Bronchial epithelial cell (primary cell): ENCODE measurements around the gene RAE1. TPM values are rescaled to one million over a fixed set of nuclear protein-coding genes. Genes with fewer than 3 reads are reported as not detected.

Experiments
- DNase-seq: peaks from one replicate; pipeline ENCODE4 v3.0.0-alpha.2; 2010; ENCODE audit warnings: low read depth
- FAIRE-seq: peaks from 2 replicates; lab custom pipeline; 2011; peaks lifted over from hg19 to GRCh38; lab: Jason Lieb, UNC
- H3K27me3 ChIP-seq: 2 replicates; pipeline ENCODE4 v1.5.1; 2011; ENCODE audit warnings: low read length; ENCODE audit not compliant: control insufficient read depth, insufficient read depth
- H3K36me3 ChIP-seq: 2 replicates; pipeline ENCODE4 v1.5.1; 2011; ENCODE audit warnings: low read length; ENCODE audit not compliant: control insufficient read depth, insufficient read depth
- H3K4me3 ChIP-seq: 2 replicates; pipeline ENCODE4 v1.5.1; 2011; ENCODE audit warnings: mild to moderate bottlenecking, low read depth, low read length, control low read depth
- total RNA-seq: library from RNA; depleted of rRNA; stranded (reverse); fragments of >200 nt; gene quantifications from 2 replicates; pipeline ENCODE4 v1.2.1, GENCODE V29; 2014
- TF ChIP-seq, protein P1 (sequence below): IDR thresholded peaks from 2 replicates; pipeline ENCODE4 v1.5.1; 2011; ENCODE audit warnings: mild to moderate bottlenecking, moderate library complexity, low read length, control low read depth, inconsistent platforms; ENCODE audit not compliant: insufficient read depth, severe bottlenecking

The RAE1 gene
- total RNA-seq, 1 donor from 2014 or later: 21.6 TPM

DNA sequence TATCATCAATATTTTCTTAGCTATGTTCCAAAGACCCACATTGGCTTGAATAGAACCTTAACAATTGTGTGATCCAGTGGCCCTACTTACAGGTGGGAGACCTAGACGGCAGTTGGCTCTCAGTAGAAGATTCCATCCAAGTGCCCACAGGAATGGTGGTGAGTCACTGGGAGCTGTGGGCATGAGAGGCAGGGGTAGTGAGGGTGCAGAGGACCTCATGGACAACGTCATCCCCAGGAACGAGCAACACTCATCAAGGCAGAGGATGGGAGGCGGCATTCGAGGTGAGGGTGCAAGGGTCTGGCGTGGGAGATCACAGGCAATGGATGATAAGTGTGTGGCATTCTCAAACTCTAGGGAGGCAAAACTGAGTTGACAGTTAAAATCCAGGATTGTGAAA, 38.9 kb upstream of the RAE1 start:
- FAIRE-seq: no peak
- TF ChIP-seq, protein P1, sequence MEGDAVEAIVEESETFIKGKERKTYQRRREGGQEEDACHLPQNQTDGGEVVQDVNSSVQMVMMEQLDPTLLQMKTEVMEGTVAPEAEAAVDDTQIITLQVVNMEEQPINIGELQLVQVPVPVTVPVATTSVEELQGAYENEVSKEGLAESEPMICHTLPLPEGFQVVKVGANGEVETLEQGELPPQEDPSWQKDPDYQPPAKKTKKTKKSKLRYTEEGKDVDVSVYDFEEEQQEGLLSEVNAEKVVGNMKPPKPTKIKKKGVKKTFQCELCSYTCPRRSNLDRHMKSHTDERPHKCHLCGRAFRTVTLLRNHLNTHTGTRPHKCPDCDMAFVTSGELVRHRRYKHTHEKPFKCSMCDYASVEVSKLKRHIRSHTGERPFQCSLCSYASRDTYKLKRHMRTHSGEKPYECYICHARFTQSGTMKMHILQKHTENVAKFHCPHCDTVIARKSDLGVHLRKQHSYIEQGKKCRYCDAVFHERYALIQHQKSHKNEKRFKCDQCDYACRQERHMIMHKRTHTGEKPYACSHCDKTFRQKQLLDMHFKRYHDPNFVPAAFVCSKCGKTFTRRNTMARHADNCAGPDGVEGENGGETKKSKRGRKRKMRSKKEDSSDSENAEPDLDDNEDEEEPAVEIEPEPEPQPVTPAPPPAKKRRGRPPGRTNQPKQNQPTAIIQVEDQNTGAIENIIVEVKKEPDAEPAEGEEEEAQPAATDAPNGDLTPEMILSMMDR: no peak
- H3K27me3 ChIP-seq: peaks cover 3% of the 10 kb centered on the region

DNA sequence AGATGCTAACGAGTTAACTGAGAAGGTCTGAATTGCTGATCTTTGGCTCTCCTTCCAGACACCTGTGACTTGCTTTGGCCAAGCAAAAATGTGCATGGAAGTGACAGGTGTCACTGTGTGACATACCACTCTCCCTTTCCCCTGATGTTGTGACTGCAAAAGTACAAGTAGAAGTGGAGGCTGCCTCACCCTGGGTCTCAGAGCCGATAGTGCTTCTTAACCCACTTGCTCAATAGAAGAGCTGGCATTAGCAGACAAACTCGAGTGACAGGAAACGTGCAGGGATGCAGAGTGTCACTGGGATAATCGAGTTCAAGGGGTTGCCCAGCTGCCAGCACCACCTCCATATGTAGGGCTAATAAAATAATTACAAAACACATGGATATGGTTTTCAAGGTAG, 37.8 kb upstream of the RAE1 start:
- H3K36me3 ChIP-seq: no peaks in the 10 kb centered on the region
- FAIRE-seq (no peak), DNase-seq (no peak)
- H3K27me3 ChIP-seq: no peaks in the 10 kb centered on the region
- TF ChIP-seq, protein P1: no peak
- no peak overlapping the region for H3K4me3 ChIP-seq

More for the DNA sequence above, 38.9 kb upstream of the RAE1 start:
- H3K4me3 ChIP-seq: no peak overlapping the region
- DNase-seq: no peak
- no peaks in the 10 kb centered on the region for H3K36me3 ChIP-seq

DNA sequence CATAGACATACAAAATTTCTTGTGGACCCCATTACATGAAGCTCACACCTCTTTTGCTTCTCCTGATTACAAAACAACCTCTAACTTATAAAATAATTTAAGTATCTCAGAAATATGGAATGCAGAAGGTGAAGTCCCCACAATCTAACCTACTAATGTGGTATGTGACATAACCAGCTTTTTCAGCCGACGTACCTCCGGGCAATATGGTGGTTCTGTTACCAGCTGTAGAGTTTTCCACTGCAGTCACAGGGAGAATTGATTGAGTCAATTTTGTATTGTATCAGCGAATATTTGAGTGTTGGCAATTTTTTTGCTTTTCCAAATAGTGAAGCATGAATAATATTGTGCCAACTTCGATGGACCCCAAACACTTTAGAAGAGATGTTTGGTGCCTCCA, 37.1 kb upstream of the RAE1 start:
- TF ChIP-seq, protein P1: no peak
- no peak for DNase-seq
- no peak overlapping the region for H3K4me3 ChIP-seq
- H3K27me3 ChIP-seq: no peaks in the 10 kb centered on the region
- no peaks in the 10 kb centered on the region for H3K36me3 ChIP-seq
- no peak for FAIRE-seq

DNA sequence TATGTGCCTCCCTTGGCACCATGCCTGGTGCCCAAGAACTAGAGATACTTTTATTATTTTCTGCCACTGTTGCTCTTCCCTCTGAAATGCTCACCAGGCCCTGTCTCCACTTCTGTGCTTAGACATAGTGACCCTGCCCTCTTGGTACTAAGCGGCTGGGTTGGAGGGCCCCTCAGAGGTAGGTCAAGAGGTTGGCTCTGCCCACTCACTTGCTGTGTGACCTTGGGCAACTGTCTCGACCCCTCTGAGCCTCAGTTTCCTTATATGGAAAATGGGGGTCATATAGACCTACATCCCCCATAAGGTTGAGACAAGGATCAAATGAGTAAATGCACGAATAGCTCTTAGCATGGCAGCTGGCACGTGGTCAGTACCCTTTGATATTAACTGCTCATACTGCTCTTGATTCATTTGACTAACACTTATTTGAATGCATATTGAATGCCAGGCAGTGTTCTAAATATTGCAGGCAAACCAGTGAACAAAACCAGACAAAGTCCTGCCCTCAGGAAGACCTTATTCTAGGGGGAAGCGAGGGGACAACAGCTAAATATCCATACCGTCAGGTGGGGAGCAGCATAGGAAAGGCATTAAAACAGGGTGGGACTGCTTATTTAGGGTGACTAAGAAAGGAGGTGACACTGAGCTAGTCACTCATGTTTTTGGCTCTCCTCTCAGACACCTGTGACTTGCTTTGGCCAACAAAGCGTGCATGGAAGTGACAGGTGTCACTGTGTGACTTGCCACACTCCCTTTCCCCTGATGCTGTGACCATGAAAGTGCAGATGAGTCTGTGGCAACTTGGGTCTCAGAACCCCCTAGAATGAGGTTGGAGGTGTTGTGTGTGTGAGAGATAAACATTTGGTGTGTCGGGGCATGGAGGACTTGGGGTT, 35.7 kb upstream of the RAE1 start:
- peak; percentile 83 for FAIRE-seq
- Histone ChIP-seq H3K27me3 (no peaks in the 10 kb centered on the region), H3K36me3 (no peaks in the 10 kb centered on the region), H3K4me3 (no peak overlapping the region)
- TF ChIP-seq, protein P1: no peak
- no peak for DNase-seq

DNA sequence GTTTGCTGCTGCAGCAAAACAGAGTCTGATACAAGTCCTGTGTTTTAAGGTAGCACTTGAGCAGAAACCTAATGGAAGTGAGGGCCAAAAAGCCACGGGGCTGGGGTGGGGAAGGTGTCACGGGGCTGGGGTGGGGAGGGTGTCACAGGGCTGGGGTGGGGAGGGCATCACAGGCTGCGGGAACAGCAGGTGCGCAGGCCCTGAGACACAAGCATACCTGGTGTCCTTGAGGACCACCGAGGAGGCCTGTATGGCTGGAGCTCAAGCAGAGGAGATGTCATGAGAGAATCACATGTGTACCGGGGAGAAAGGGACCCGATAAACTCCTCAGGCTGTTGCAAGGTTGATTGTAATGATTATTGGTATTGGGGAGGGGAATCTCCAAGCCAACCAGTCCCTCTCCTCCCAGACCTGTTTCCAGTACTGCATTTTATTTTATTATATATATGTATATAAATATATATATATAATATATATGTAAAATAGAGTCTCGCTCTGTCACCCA, 35.0 kb upstream of the RAE1 start:
- no peaks in the 10 kb centered on the region for H3K27me3 ChIP-seq
- TF ChIP-seq, protein P1: no peak
- FAIRE-seq (no peak), DNase-seq (no peak)
- no peaks in the 10 kb centered on the region for H3K36me3 ChIP-seq
- no peak overlapping the region for H3K4me3 ChIP-seq
